Retinal pigment epithelial cell (primary cell): Measurements from ENCODE around the gene AAGAB.

Experiments
- DNase-seq: peaks from one replicate; pipeline ENCODE4 v3.0.0-alpha.2; 2010; ENCODE audit warnings: low read depth
- H3K4me3 ChIP-seq: 2 replicates; pipeline ENCODE4 v1.5.1; 2011; ENCODE audit warnings: mild to moderate bottlenecking, low read length, control low read depth, moderate library complexity
- TF ChIP-seq, protein P1 (sequence below): conservative IDR thresholded peaks from 2 replicates; pipeline ENCODE4 v1.5.1; 2011; ENCODE audit warnings: low read depth, low read length, control low read depth, inconsistent platforms

Gene AAGAB

DNA sequence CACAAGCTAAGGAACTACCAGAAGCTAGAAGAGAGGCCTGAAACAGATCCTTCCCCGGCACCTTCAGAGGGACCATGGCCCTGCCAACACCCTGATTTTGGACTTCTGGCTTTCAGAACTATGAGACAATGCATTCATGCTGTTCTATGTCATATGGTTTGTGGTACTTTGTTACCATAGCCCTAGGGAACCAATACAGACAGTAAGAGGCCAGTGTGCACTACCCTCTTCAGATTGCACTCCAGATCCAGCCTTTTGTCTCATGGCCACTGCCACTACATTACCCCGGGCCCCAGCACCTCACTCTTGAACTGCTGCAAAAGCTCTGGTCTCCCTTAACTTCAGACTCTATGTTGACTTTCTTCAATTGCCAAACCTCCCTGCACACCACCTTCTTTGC lies 24.0 kb downstream of the AAGAB start:
- H3K4me3 ChIP-seq, result no peak overlapping the region
- no peak for DNase-seq
- TF ChIP-seq, protein P1, sequence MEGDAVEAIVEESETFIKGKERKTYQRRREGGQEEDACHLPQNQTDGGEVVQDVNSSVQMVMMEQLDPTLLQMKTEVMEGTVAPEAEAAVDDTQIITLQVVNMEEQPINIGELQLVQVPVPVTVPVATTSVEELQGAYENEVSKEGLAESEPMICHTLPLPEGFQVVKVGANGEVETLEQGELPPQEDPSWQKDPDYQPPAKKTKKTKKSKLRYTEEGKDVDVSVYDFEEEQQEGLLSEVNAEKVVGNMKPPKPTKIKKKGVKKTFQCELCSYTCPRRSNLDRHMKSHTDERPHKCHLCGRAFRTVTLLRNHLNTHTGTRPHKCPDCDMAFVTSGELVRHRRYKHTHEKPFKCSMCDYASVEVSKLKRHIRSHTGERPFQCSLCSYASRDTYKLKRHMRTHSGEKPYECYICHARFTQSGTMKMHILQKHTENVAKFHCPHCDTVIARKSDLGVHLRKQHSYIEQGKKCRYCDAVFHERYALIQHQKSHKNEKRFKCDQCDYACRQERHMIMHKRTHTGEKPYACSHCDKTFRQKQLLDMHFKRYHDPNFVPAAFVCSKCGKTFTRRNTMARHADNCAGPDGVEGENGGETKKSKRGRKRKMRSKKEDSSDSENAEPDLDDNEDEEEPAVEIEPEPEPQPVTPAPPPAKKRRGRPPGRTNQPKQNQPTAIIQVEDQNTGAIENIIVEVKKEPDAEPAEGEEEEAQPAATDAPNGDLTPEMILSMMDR, result no peak

DNA sequence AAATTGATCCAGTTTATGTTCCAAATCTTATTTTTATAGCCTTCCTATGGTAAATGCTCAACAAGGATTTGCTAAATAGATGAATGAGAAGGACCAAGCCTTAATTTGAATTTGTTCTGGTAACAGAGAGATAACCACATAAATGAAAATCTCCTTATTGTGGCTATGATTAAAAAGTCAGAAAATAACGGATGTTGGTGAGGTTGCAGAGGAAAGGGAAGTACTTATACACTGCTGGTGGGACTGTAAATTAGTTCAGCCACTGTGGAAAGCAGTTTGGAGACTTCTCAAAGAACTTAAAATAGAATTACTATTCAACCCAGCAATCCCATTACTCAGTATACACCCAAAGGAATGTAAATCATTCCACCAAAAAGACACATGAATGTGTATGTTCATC lies 26.2 kb downstream of the AAGAB start:
- TF ChIP-seq, protein P1, result no peak
- H3K4me3 ChIP-seq, result no peak overlapping the region
- no peak for DNase-seq

DNA sequence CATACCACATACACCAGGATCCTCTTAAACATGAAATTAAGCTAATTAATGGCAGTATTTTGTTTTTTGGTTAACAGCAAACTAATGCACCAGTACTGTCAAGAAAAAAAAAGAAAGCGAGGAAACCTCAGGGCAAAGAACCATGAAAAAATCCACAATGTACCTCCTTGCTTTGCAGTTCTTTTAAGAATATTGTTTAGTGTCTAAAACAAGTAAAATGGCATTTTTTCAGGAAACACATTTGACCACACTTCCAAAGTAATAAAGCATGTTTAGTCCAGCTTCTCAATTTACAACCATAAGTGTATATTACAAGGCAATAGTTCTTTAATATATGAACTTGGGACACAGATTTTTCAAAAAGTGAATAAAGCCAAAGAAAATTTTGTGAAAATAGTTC lies 26.6 kb downstream of the AAGAB start:
- TF ChIP-seq, protein P1, result no peak
- H3K4me3 ChIP-seq, result no peak overlapping the region
- no peak for DNase-seq

DNA sequence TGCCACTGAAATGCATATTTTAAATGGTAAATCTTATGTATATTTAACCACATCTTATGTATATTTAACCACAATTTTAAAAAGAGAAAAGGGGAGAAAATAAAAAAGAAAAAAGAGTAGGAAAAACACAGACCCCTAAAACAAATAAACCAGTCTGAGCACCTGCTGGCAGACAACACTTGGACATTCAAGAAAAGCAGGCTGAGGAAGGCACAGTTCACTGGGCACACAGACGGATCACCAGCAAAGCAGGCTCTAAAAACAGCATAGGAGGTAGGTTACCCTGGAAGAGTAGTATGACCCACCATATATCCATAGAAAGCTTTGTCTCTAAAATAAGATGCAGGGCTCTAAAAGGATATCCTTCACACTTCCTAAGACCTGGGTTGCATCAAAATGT lies 27.0 kb downstream of the AAGAB start:
- H3K4me3 ChIP-seq, result no peak overlapping the region
- TF ChIP-seq, protein P1, result no peak
- no peak for DNase-seq

DNA sequence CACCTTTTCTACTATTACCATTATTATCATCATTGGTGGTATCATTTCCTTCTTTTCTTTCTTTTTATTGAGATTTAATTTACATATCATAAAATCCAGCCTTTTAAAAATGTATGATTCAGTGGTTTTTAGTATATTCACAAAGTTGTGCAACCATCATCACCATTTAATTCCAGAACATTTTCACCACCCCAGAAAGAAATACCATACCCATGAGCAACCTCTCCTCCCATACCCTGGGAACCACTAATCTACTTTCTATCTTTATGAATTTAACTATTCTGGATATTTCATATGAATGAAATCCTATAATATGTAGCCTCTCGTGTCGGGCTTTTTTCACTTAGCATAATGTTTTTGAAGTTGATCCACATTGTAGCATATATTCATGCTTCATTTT lies 29.1 kb downstream of the AAGAB start:
- DNase-seq, result no peak
- no peak overlapping the region for H3K4me3 ChIP-seq
- TF ChIP-seq, protein P1, result no peak

DNA sequence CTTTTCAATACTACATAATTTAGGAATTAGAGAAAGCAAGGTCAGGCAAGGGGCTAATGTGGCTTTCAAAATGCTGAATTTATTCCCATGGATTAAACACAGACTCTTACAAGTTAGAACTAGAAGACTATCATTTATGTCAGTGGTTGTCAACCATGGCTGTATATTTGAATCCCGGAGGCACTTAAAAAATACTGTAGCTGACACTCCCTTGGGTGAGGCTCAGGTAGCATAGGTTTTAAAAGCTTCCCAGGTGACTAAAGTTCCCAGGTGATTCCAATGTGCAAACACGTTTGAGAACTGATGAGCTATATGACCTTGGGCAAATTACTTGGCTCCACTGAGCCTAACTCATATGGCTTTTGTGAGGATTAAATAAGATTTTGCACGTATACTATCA lies 29.6 kb downstream of the AAGAB start:
- TF ChIP-seq, protein P1, result no peak
- no peak for DNase-seq
- no peak overlapping the region for H3K4me3 ChIP-seq

DNA sequence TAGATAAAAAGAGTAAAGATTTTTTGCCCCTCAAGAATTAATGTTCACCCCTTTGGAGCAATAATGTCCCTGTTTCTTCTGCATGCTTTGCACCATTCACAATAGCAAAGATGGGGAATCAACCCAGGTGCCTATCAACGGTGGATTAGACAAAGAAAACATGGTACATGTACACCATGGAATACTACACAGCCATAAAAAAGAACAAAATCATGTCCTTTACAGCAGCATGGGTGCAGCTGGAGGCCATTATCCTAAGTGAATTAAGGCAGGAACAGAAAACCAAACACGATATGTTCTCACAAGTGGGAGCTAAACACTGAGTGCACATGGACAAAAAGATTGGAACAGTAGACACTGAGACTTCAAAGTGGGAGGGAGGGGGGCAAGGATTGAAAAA lies 35.2 kb downstream of the AAGAB start:
- DNase-seq, result no peak
- H3K4me3 ChIP-seq, result no peak overlapping the region
- TF ChIP-seq, protein P1, result no peak
